ENCODE results near the gene NDUFB3. TPM values are rescaled to one million over a fixed set of nuclear protein-coding genes. Genes with fewer than 3 reads are reported as not detected.

The NDUFB3 gene
- total RNA-seq, 1 donor from 2014 or later: 93.9 TPM

DNA sequence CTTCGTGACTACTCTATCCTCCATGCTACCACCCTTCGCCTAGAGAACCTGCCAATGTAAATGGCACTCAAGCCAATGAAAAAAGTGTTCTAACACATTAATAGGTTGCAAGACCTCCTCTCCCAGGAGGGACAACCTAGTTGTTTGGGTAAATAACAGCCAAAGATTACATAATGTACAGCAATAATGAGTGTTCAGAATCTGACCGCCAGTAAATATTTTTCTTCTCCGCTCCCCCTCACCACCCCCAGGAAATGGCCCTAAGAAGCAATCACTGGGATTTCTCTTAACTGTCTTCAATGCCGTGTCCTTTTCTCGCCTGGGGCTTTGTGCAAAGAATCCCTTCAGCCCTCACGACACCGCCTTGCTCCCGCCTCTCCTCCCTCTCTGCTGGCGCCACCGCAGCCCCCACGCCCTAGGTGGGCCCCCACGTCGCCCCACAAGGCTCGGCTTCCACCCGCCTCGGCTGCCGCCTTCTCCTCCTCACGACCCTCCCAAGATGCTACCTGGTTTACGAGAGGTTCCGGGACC, 788 bp upstream of the NDUFB3 start:
- TF ChIP-seq, protein P1, sequence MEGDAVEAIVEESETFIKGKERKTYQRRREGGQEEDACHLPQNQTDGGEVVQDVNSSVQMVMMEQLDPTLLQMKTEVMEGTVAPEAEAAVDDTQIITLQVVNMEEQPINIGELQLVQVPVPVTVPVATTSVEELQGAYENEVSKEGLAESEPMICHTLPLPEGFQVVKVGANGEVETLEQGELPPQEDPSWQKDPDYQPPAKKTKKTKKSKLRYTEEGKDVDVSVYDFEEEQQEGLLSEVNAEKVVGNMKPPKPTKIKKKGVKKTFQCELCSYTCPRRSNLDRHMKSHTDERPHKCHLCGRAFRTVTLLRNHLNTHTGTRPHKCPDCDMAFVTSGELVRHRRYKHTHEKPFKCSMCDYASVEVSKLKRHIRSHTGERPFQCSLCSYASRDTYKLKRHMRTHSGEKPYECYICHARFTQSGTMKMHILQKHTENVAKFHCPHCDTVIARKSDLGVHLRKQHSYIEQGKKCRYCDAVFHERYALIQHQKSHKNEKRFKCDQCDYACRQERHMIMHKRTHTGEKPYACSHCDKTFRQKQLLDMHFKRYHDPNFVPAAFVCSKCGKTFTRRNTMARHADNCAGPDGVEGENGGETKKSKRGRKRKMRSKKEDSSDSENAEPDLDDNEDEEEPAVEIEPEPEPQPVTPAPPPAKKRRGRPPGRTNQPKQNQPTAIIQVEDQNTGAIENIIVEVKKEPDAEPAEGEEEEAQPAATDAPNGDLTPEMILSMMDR (IDR thresholded peaks at IDR 0.05; ENCODE audit: partially characterized antibody, unreplicated experiment): no peak

GRCh38 chr2:201072201-201072530, 365 bp downstream of the NDUFB3 start:
- Mint-ChIP-seq H3K36me3 (ENCODE audit: unreplicated experiment) (peaks cover 4% of the 10 kb centered on the region), H3K9me3 (ENCODE audit: unreplicated experiment) (peaks cover 12% of the 10 kb centered on the region), H3K4me3 (ENCODE audit: unreplicated experiment) (peak overlapping the region; percentile 99), H3K4me1 (ENCODE audit: low read depth, unreplicated experiment) (peaks cover 20% of the 10 kb centered on the region), H3K27ac (ENCODE audit: unreplicated experiment) (peak overlapping the region; percentile 99), H3K27me3 (ENCODE audit: unreplicated experiment) (peaks cover 14% of the 10 kb centered on the region)
- TF ChIP-seq, protein P1 (IDR thresholded peaks at IDR 0.05; ENCODE audit: partially characterized antibody, unreplicated experiment): no peak
- DNase-seq: no peak

More for the DNA sequence above, 788 bp upstream of the NDUFB3 start:
- H3K9me3 Mint-ChIP-seq (ENCODE audit: unreplicated experiment): peaks cover 12% of the 10 kb centered on the region
- peaks cover 14% of the 10 kb centered on the region for H3K27me3 Mint-ChIP-seq (ENCODE audit: unreplicated experiment)
- H3K4me1 Mint-ChIP-seq (ENCODE audit: low read depth, unreplicated experiment): peaks cover 20% of the 10 kb centered on the region
- H3K27ac Mint-ChIP-seq (ENCODE audit: unreplicated experiment): peak overlapping the region; percentile 99
- no peak for DNase-seq
- H3K36me3 Mint-ChIP-seq (ENCODE audit: unreplicated experiment): peaks cover 4% of the 10 kb centered on the region
- peak overlapping the region; percentile 99 for H3K4me3 Mint-ChIP-seq (ENCODE audit: unreplicated experiment)

DNA sequence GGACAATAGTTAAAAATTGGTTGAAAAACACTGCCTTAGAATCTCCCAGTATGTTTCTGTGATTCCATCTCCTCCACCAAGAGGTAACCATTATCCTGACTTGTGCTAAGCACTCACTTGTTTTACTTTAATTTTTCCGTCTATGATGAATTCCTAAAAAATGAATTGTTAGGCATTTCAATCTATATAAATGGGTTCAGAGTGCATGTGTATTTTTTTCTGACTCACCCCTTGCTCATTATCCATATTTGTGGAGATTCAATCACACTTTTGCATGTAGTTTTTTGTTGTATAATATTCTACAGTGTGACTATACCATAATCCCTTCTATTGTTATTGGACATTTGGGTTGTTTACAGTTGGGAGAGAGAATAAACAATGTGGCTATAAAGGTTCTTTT, 1.3 kb downstream of the NDUFB3 start:
- Mint-ChIP-seq H3K4me1 (ENCODE audit: low read depth, unreplicated experiment) (peaks cover 20% of the 10 kb centered on the region), H3K27me3 (ENCODE audit: unreplicated experiment) (peaks cover 14% of the 10 kb centered on the region), H3K27ac (ENCODE audit: unreplicated experiment) (no peak overlapping the region), H3K36me3 (ENCODE audit: unreplicated experiment) (peaks cover 4% of the 10 kb centered on the region), H3K4me3 (ENCODE audit: unreplicated experiment) (peak overlapping the region; percentile 71), H3K9me3 (ENCODE audit: unreplicated experiment) (peaks cover 12% of the 10 kb centered on the region)
- no peak for DNase-seq
- TF ChIP-seq, protein P1 (IDR thresholded peaks at IDR 0.05; ENCODE audit: partially characterized antibody, unreplicated experiment): no peak

DNA sequence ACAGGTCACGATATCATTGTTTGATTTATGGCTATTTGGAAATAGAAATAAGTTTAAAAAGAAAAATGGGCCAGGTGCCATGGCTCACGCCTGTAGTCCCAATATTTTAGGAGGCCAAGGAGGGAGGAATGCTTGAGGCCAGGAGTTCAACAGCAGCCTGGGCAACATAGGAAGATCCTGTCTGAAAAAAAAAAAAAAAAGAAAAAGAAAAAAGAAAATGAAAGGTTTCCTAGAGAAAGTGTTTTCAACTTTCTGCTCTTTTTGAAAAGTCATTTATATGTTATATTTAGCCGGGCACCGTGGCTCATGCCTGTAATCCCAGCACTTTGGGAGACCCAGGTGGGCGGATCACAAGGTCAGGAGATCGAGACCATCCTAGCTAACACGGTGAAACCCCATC, 3.2 kb downstream of the NDUFB3 start:
- TF ChIP-seq, protein P1 (IDR thresholded peaks at IDR 0.05; ENCODE audit: partially characterized antibody, unreplicated experiment): no peak
- H3K4me3 Mint-ChIP-seq (ENCODE audit: unreplicated experiment): no peak overlapping the region
- H3K36me3 Mint-ChIP-seq (ENCODE audit: unreplicated experiment): peaks cover 4% of the 10 kb centered on the region
- peaks cover 11% of the 10 kb centered on the region for H3K4me1 Mint-ChIP-seq (ENCODE audit: low read depth, unreplicated experiment)
- DNase-seq: no peak
- H3K9me3 Mint-ChIP-seq (ENCODE audit: unreplicated experiment): peaks cover 10% of the 10 kb centered on the region
- H3K27me3 Mint-ChIP-seq (ENCODE audit: unreplicated experiment): peaks cover 12% of the 10 kb centered on the region
- H3K27ac Mint-ChIP-seq (ENCODE audit: unreplicated experiment): no peak overlapping the region

- TF ChIP-seq, protein P1 (IDR thresholded peaks at IDR 0.05; ENCODE audit: partially characterized antibody, unreplicated experiment): no peak
- Mint-ChIP-seq H3K9me3 (ENCODE audit: unreplicated experiment) (no peaks in the 10 kb centered on the region), H3K27ac (ENCODE audit: unreplicated experiment) (no peak overlapping the region), H3K4me3 (ENCODE audit: unreplicated experiment) (no peak overlapping the region), H3K27me3 (ENCODE audit: unreplicated experiment) (no peaks in the 10 kb centered on the region), H3K36me3 (ENCODE audit: unreplicated experiment) (no peaks in the 10 kb centered on the region), H3K4me1 (ENCODE audit: low read depth, unreplicated experiment) (no peaks in the 10 kb centered on the region)
- DNase-seq: no peak
These were observed 13.1 kb downstream of the NDUFB3 start for GRCh38 chr2:201084863-201085262.

All from glutamatergic neuron (in vitro differentiated cells).